Measurements from ENCODE around the gene TNNT2. TPM values are rescaled to one million over a fixed set of nuclear protein-coding genes. Genes with fewer than 3 reads are reported as not detected.

The TNNT2 gene
- total RNA-seq, 1 experiment from 2014 or later = 6.4 TPM

- Histone ChIP-seq H3K27ac (peak overlapping the region; percentile 61), H3K9me3 (ENCODE audit: insufficient read depth, low read depth) (no peaks in the 10 kb centered on the region), H3K4me1 (replicated peaks; ENCODE audit: insufficient read depth) (peaks cover 42% of the 10 kb centered on the region), H2AFZ (no peak overlapping the region), H3K27me3 (ENCODE audit: insufficient read depth, low read depth) (no peaks in the 10 kb centered on the region), H3K4me3 (peak overlapping the region; percentile 96; the same call in 1 of the 2 replicates), H3F3A (ENCODE audit: insufficient read depth, low read depth) (peaks cover 21% of the 10 kb centered on the region; the same call in 1 of the 2 replicates), H3K4me2 (peak overlapping the region; percentile 99), H3K36me3 (ENCODE audit: low read depth) (0 out of 2 replicates have a peak, but pooled peaks cover 3% of the 10 kb centered on the region), H4K20me1 (ENCODE audit: insufficient read depth) (peaks cover 28% of the 10 kb centered on the region), H3K9me2 (ENCODE audit: insufficient read depth) (no peaks in the 10 kb centered on the region), H3K79me2 (ENCODE audit: low read depth) (peaks cover 77% of the 10 kb centered on the region)
- CTCF ChIA-PET = interaction anchor here (0.5 to 2.9 kb wide), 7 partner anchors 12 to 116 kb away, joined by 3 to 15 read pairs (median 3); no protein-coding TSS in a partner anchor
- TF ChIP-seq CTCF (conservative IDR thresholded peaks at IDR 0.05) = no peak
- TF ChIP-seq EZH2 (IDR thresholded peaks at IDR 0.05; ENCODE audit: low read depth) = no peak
- DNase-seq = peak; percentile 79 to 83
- intact Hi-C loops (cut with micrococcal nuclease; ENCODE audit: unreplicated experiment) = loop anchor here (1.0 to 5.0 kb wide), 4 partner anchors 12 to 95 kb away; partner anchors contain the start of gene TNNT2
- BruUV-seq (replicated peaks) = no TSS peak
- POLR2A ChIA-PET (ENCODE audit: unreplicated experiment) = interaction anchor here (0.5 kb wide), 1 partner anchor 555 kb away, joined by 3 read pairs; no protein-coding TSS in a partner anchor
Observed at GRCh38 chr1:201396861-201397464, 19.5 kb upstream of the TNNT2 start.

- intact Hi-C loops (cut with micrococcal nuclease; ENCODE audit: unreplicated experiment) = loop anchor here (2.0 to 5.0 kb wide), 3 partner anchors 19 to 94 kb away; partner anchors contain the start of gene TNNT2
- Histone ChIP-seq H3F3A (ENCODE audit: insufficient read depth, low read depth) (peaks cover 21% of the 10 kb centered on the region; the same call in 1 of the 2 replicates), H3K27ac (no peak overlapping the region), H3K79me2 (ENCODE audit: low read depth) (peaks cover 87% of the 10 kb centered on the region), H3K4me3 (no peak overlapping the region), H3K27me3 (ENCODE audit: insufficient read depth, low read depth) (no peaks in the 10 kb centered on the region), H2AFZ (no peak overlapping the region), H3K9me3 (ENCODE audit: insufficient read depth, low read depth) (no peaks in the 10 kb centered on the region), H4K20me1 (ENCODE audit: insufficient read depth) (peaks cover 28% of the 10 kb centered on the region), H3K36me3 (ENCODE audit: low read depth) (0 out of 2 replicates have a peak, but pooled peaks cover 3% of the 10 kb centered on the region), H3K4me2 (peak overlapping the region; percentile 99; the same call in 1 of the 2 replicates), H3K9me2 (ENCODE audit: insufficient read depth) (no peaks in the 10 kb centered on the region), H3K4me1 (replicated peaks; ENCODE audit: insufficient read depth) (peaks cover 42% of the 10 kb centered on the region)
- TF ChIP-seq CTCF (conservative IDR thresholded peaks at IDR 0.05) (no peak), EZH2 (IDR thresholded peaks at IDR 0.05; ENCODE audit: low read depth) (no peak)
- ChIA-PET POLR2A (ENCODE audit: unreplicated experiment) (no interaction called here), CTCF (interaction anchor here (0.8 to 2.9 kb wide), 2 partner anchors 11 to 117 kb away, joined by 3 to 15 read pairs; no protein-coding TSS in a partner anchor)
- BruUV-seq (replicated peaks) = no TSS peak
- DNase-seq = no peak
Observed at GRCh38 chr1:201395936-201396335, 18.5 kb upstream of the TNNT2 start.

DNA sequence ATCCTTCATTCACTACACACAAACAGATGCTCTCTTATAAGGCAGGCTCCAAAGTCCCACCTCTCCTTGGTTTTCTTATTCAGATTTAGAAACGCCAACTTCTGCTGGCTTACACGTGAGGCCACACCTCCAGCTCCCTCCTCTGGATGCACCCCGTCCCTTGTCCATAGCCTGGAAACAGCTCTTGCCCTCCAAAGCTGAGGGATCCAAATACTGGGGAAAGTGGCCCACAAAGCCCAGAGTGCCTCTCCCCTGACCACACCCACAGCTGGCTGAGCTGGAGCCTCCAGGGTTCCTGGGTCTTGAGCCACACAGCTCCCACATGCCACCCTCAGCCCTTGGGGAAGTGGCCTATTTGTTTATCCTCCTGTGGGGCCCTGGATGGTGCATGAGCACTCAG is 17.1 kb upstream of the TNNT2 start:
- Histone ChIP-seq H3K4me1 (replicated peaks; ENCODE audit: insufficient read depth) (peaks cover 29% of the 10 kb centered on the region), H3K79me2 (ENCODE audit: low read depth) (peaks cover 85% of the 10 kb centered on the region), H2AFZ (no peak overlapping the region), H3K9me3 (ENCODE audit: insufficient read depth, low read depth) (no peaks in the 10 kb centered on the region), H3K4me2 (no peak overlapping the region), H3K9me2 (ENCODE audit: insufficient read depth) (no peaks in the 10 kb centered on the region), H3K27ac (no peak overlapping the region), H3K36me3 (ENCODE audit: low read depth) (0 out of 2 replicates have a peak, but pooled peaks cover 3% of the 10 kb centered on the region), H3K4me3 (no peak overlapping the region), H3K27me3 (ENCODE audit: insufficient read depth, low read depth) (no peaks in the 10 kb centered on the region), H3F3A (ENCODE audit: insufficient read depth, low read depth) (peaks cover 21% of the 10 kb centered on the region; the same call in 1 of the 2 replicates), H4K20me1 (ENCODE audit: insufficient read depth) (peaks cover 29% of the 10 kb centered on the region)
- ChIA-PET CTCF (no interaction called here), POLR2A (ENCODE audit: unreplicated experiment) (interaction anchor here (0.5 kb wide), 1 partner anchor 86 kb away, joined by 7 read pairs; no protein-coding TSS in a partner anchor)
- no peak for DNase-seq
- TF ChIP-seq EZH2 (IDR thresholded peaks at IDR 0.05; ENCODE audit: low read depth) (no peak), CTCF (conservative IDR thresholded peaks at IDR 0.05) (no peak)
- no TSS peak for BruUV-seq (replicated peaks)
- intact Hi-C loops (cut with micrococcal nuclease; ENCODE audit: unreplicated experiment) = no loop called here

Measured in PC-9 (cell line).